T-helper 17 cell (primary cell): ENCODE measurements around the gene FGF18. TPM values are rescaled to one million over a fixed set of nuclear protein-coding genes. Genes with fewer than 3 reads are reported as not detected.
A peak's percentile ranks its signal among the peaks of the same experiment; 100 is the strongest.
"Not testable (repeated sequence)": the region's sequence is repeated elsewhere in the genome, so short reads cannot be mapped to it uniquely, and the experiment has no call there.

Experiments
- ATAC-seq: fragments of 150-1000 bp; cut with Tn5 transposase; 2 replicates; pipeline ENCODE4 v1.10.0; 2021; ENCODE audit warnings: mild to moderate bottlenecking, moderate library complexity
- DNase-seq, 3 donors: peaks; one replicate each; pipeline versions ENCODE4 v3.0.0 to v3.0.0-alpha.2; 2020 to 2021
- H3K9me3 ChIP-seq: one replicate; pipeline ENCODE4 v1.7.0; 2013; ENCODE audit warnings: low read length, mild to moderate bottlenecking; ENCODE audit not compliant: control insufficient read depth, poor library complexity, severe bottlenecking
- H3K27ac Mint-ChIP-seq: one replicate; pipeline ENCODE4 v1.8.0; 2022; ENCODE audit warnings: mild to moderate bottlenecking, moderate library complexity, mixed read lengths
- H3K27me3 Mint-ChIP-seq: one replicate; pipeline ENCODE4 v1.8.0; 2022; ENCODE audit warnings: mixed read lengths
- H3K36me3 Mint-ChIP-seq: one replicate; pipeline ENCODE4 v1.8.0; 2022; ENCODE audit warnings: low read depth, mixed read lengths
- H3K4me1 Mint-ChIP-seq: one replicate; pipeline ENCODE4 v1.8.0; 2022; ENCODE audit warnings: mild to moderate bottlenecking, mixed read lengths
- H3K4me3 Mint-ChIP-seq: one replicate; pipeline ENCODE4 v1.8.0; 2022; ENCODE audit warnings: mild to moderate bottlenecking, moderate library complexity, mixed read lengths
- total RNA-seq, 4 donors: library from RNA in 2 of 4; stranded (reverse) in 2 of 4; gene quantifications; one replicate each; pipeline ENCODE4 v1.2.3 and lab custom pipeline; 2022 to 2026

Gene FGF18
- total RNA-seq, 2 donors from 2014 or later: 0.44 to 0.50 TPM

DNA sequence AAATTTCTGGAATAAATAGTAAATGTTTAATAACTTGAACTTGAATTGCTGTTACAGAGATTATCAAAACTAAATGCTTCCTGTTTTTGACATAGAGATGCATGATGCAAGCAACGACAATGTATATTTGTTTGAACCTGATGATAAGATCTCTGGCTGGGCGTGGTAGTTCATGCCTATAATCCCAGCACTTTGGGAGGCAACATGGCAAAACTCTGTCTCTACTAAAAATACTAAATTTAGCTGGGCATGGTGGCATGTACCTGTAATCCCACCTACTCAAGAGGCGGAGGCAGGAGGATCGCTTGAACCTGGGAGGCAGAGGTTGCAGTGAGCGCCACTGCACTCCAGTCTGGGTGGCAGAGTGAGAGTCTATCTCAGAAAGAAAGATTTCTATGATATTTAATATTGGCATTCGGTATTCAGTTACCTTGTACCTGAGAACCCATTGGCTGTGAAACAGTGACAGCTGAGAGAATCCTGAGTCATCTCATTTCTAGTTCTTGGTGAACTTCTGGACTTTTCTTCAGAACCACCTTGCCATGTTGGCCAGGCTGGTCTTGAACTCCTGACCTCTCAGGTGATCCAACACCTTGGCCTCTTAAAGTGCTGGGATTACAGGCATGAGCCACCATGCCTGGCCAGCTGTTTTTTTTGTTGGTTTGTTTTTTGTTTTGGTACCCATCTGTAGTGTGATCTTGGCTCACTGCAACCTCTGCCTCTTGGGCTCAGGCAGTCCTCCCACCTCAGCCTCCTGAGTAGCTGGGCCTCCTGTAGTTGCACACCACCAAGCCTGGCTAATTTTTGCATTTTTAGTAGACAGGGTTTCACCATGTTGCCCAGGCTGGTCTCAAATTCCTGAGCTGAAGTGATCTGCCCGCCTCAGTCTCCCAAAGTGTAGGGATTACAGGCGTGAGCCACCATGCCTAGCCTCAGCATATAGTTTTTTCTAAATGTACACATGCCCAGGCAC lies 10.0 kb upstream of the FGF18 start:
- Mint-ChIP-seq H3K4me1 (peaks cover 40% of the 10 kb centered on the region), H3K27ac (no peak overlapping the region), H3K36me3 (peaks cover 9% of the 10 kb centered on the region), H3K4me3 (no peak overlapping the region), H3K27me3 (no peaks in the 10 kb centered on the region)
- ATAC-seq: peak; percentile 26
- H3K9me3 ChIP-seq: no peaks in the 10 kb centered on the region
- DNase-seq: no peak

- ATAC-seq (no peak), DNase-seq (no peak)
- Mint-ChIP-seq H3K36me3 (peaks cover 9% of the 10 kb centered on the region), H3K27me3 (no peaks in the 10 kb centered on the region), H3K4me3 (no peak overlapping the region), H3K4me1 (peaks cover 40% of the 10 kb centered on the region), H3K27ac (no peak overlapping the region)
- no peaks in the 10 kb centered on the region for H3K9me3 ChIP-seq
Observed at GRCh38 chr5:171410181-171410580, 9.3 kb upstream of the FGF18 start.

- DNase-seq (no peak), ATAC-seq (no peak)
- no peaks in the 10 kb centered on the region for H3K9me3 ChIP-seq
- Mint-ChIP-seq H3K27ac (peak overlapping the region; percentile 51), H3K27me3 (no peaks in the 10 kb centered on the region), H3K36me3 (peaks cover 4% of the 10 kb centered on the region), H3K4me3 (no peak overlapping the region), H3K4me1 (peaks cover 26% of the 10 kb centered on the region)
Observed at GRCh38 chr5:171412186-171412585, 7.3 kb upstream of the FGF18 start.

GRCh38 chr5:171413153-171413910 lies 6.1 kb upstream of the FGF18 start:
- no peak overlapping the region for H3K27ac Mint-ChIP-seq
- H3K4me1 Mint-ChIP-seq: peaks cover 16% of the 10 kb centered on the region
- DNase-seq (no peak), ATAC-seq (no peak)
- H3K4me3 Mint-ChIP-seq: no peak overlapping the region
- H3K9me3 ChIP-seq: no peaks in the 10 kb centered on the region
- peaks cover 2% of the 10 kb centered on the region for H3K36me3 Mint-ChIP-seq
- no peaks in the 10 kb centered on the region for H3K27me3 Mint-ChIP-seq

GRCh38 chr5:171413993-171414392 lies 5.5 kb upstream of the FGF18 start:
- not testable (repeated sequence) for ATAC-seq, H3K4me3 Mint-ChIP-seq, H3K36me3 Mint-ChIP-seq, DNase-seq, H3K27ac Mint-ChIP-seq, H3K9me3 ChIP-seq, H3K27me3 Mint-ChIP-seq
- H3K4me1 Mint-ChIP-seq: peaks cover 16% of the 10 kb centered on the region

GRCh38 chr5:171415115-171415730 lies 4.2 kb upstream of the FGF18 start:
- Mint-ChIP-seq H3K4me1 (peaks cover 15% of the 10 kb centered on the region), H3K36me3 (peaks cover 2% of the 10 kb centered on the region), H3K27ac (no peak overlapping the region), H3K27me3 (no peaks in the 10 kb centered on the region), H3K4me3 (no peak overlapping the region)
- H3K9me3 ChIP-seq: no peaks in the 10 kb centered on the region
- DNase-seq (no peak), ATAC-seq (no peak)

DNA sequence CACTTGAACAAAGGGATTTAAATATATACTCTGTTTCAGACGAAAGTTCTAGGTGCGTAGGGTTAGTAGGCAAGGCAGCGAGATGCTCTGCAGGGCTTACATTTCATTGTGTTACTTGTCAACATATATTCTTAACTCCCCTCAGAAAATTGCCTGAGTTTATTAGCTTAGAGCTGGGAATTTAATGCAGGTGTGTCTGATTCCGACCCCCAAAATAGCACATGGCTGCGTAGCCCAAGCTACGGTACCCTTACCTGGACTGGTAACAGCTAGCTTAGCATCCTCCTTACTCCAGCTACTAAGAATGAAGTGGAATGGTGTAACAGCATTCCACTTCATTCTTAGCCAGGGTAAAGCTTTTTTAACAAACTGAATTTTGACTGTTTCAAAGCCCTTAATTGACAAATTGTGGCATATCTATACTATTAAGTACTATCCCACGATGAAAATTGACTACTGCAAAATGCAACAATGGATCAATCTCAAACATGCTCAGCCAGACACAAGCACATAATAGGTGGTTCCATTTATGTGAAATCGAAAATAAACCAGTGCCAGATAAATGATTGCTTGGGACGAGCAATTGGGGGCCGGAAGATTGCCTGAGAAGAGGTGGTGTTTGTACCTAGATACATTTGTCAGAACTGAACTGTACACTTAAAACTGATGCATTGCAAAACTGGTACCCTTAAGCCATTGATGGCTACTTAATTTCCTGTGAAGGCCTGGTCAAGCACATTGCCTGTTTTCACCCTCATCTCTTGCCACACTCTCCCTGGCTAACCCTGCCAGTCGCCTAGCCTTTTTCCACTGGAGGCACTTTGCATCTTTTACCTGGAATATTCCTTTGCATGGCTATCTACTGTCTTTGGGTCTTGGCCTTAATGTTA lies 3.0 kb upstream of the FGF18 start:
- peaks cover 5% of the 10 kb centered on the region for H3K27me3 Mint-ChIP-seq
- peaks cover 13% of the 10 kb centered on the region for H3K4me1 Mint-ChIP-seq
- peaks cover 2% of the 10 kb centered on the region for H3K36me3 Mint-ChIP-seq
- no peaks in the 10 kb centered on the region for H3K9me3 ChIP-seq
- H3K4me3 Mint-ChIP-seq: peak overlapping the region; percentile 25
- ATAC-seq: no peak
- H3K27ac Mint-ChIP-seq: no peak overlapping the region
- DNase-seq: no peak

DNA sequence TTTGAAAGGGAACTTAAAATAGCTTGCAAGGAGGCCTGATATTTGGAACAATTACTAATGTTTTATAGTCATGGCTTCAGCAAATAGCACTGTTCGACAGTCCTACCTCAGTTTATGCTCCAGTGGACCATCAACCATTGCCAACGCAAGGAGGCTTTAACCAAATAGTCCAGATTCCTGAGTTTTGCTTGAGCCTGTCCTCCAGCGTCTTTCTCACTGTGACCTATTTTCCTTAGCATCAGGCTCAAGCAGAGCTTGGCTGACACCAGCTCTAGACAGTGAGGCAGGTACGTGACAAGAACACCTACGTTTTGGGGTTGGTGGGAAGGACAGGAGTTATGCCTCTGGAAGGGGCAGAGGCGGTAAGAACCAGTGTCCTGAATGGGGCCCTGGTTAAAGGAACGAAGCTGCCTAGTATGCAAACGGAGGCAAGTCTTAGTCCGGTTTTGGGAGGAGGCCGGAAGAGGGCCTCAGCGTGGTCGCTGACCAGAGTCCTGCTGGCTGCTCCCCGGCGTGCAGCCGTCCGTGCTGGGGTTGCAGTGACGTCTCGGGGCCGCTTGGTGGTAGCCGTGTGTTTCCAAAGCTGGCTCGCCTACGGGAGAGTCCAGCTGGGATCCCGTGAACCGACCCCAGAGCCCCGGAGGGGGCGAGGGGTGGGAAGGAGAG lies 998 bp upstream of the FGF18 start:
- H3K27ac Mint-ChIP-seq: peak overlapping the region; percentile 63
- H3K27me3 Mint-ChIP-seq: peaks cover 5% of the 10 kb centered on the region
- peak overlapping the region; percentile 92 for H3K4me3 Mint-ChIP-seq
- H3K36me3 Mint-ChIP-seq: no peaks in the 10 kb centered on the region
- no peaks in the 10 kb centered on the region for H3K9me3 ChIP-seq
- ATAC-seq: peak; percentile 64
- peaks cover 10% of the 10 kb centered on the region for H3K4me1 Mint-ChIP-seq
- peak in 2 of 3 donors; percentile 29 to 32 for DNase-seq

DNA sequence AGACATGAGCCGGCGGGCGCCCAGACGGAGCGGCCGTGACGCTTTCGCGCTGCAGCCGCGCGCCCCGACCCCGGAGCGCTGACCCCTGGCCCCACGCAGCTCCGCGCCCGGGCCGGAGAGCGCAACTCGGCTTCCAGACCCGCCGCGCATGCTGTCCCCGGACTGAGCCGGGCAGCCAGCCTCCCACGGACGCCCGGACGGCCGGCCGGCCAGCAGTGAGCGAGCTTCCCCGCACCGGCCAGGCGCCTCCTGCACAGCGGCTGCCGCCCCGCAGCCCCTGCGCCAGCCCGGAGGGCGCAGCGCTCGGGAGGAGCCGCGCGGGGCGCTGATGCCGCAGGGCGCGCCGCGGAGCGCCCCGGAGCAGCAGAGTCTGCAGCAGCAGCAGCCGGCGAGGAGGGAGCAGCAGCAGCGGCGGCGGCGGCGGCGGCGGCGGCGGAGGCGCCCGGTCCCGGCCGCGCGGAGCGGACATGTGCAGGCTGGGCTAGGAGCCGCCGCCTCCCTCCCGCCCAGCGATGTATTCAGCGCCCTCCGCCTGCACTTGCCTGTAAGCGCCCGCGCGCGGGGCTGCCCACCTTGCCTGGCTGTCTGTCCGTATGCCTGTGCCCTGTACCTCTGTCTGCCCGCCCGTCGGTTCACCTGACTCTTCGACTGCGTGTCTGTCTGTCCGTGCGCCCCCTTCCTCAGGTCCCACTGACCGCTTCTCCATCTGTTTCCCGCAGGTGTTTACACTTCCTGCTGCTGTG lies 412 bp downstream of the FGF18 start:
- Mint-ChIP-seq H3K27ac (no peak overlapping the region), H3K4me1 (peaks cover 10% of the 10 kb centered on the region), H3K4me3 (peak overlapping the region; percentile 91), H3K27me3 (peaks cover 5% of the 10 kb centered on the region), H3K36me3 (no peaks in the 10 kb centered on the region)
- DNase-seq: no peak
- H3K9me3 ChIP-seq: no peaks in the 10 kb centered on the region
- ATAC-seq: peak; percentile 68

GRCh38 chr5:171420431-171421241 lies 1.2 kb downstream of the FGF18 start:
- DNase-seq (no peak), ATAC-seq (peak; percentile 6)
- H3K27me3 Mint-ChIP-seq: peaks cover 5% of the 10 kb centered on the region
- no peak overlapping the region for H3K27ac Mint-ChIP-seq
- H3K36me3 Mint-ChIP-seq: no peaks in the 10 kb centered on the region
- no peaks in the 10 kb centered on the region for H3K9me3 ChIP-seq
- H3K4me3 Mint-ChIP-seq: peak overlapping the region; percentile 91
- peaks cover 10% of the 10 kb centered on the region for H3K4me1 Mint-ChIP-seq
